GM12875 (cell line): ENCODE results near the gene PAQR7.

Experiments used
- H3K4me3 ChIP-seq: one replicate; pipeline ENCODE4 v1.5.1; 2011; ENCODE audit warnings: low read depth, low read length, control low read depth
- CTCF ChIP-seq: IDR thresholded peaks from 2 replicates; pipeline ENCODE4 v1.5.1; 2011; ENCODE audit warnings: low read depth, mild to moderate bottlenecking, control low read depth, inconsistent platforms, low read length, moderate library complexity, borderline replicate concordance; ENCODE audit not compliant: insufficient read depth

PAQR7 gene

GRCh38 chr1:25832336-25833037 lies 43.0 kb downstream of the PAQR7 start:
- H3K4me3 ChIP-seq, result no peak overlapping the region
- TF ChIP-seq CTCF, result no peak

- no peak overlapping the region for H3K4me3 ChIP-seq
- TF ChIP-seq CTCF, result no peak
Measured at GRCh38 chr1:25831569-25832196, 43.8 kb downstream of the PAQR7 start.

- TF ChIP-seq CTCF, result no peak
- no peak overlapping the region for H3K4me3 ChIP-seq
Measured at GRCh38 chr1:25829046-25829445, 46.5 kb downstream of the PAQR7 start.

- H3K4me3 ChIP-seq, result no peak overlapping the region
- no peak for TF ChIP-seq CTCF
Measured at GRCh38 chr1:25828491-25828890, 47.0 kb downstream of the PAQR7 start.

- no peak overlapping the region for H3K4me3 ChIP-seq
- TF ChIP-seq CTCF, result no peak
Measured at GRCh38 chr1:25826571-25826970, 48.9 kb downstream of the PAQR7 start.

- no peak overlapping the region for H3K4me3 ChIP-seq
- TF ChIP-seq CTCF, result no peak
Measured at GRCh38 chr1:25825605-25826004, 49.9 kb downstream of the PAQR7 start.

- TF ChIP-seq CTCF, result no peak
- H3K4me3 ChIP-seq, result no peak overlapping the region
Measured at GRCh38 chr1:25821630-25822091, 53.8 kb downstream of the PAQR7 start.
